T-cell (primary cell): ENCODE measurements around the gene ZNF598. TPM values are rescaled to one million over a fixed set of nuclear protein-coding genes. Genes with fewer than 3 reads are reported as not detected.
"Not testable (repeated sequence)": the region's sequence is repeated elsewhere in the genome, so short reads cannot be mapped to it uniquely, and the experiment has no call there.

Experiments
- ATAC-seq, 4 experiments: fragments of 200-7000 bp in 3 of 4; fragments of 150-1000 bp in 1 of 4; cut with Tn5 transposase; replicated peaks in 1 of 4; 1 replicate in 3 of 4; 2 replicates in 1 of 4; pipeline ENCODE4 v1.10.0; 2021; ENCODE audit warnings: moderate library complexity in 3 of 4, mild to moderate bottlenecking in 2 of 4, moderate number of reproducible peaks in 1 of 4
- CTCF ChIA-PET, 2 donors: fragments of 300-600 bp; sonication (Branson Sonifier 250); formaldehyde crosslinking; loops; one replicate each; lab custom pipeline; 2022; ENCODE audit warnings: antibody characterized with exemption in 2 of 2; lab: Charles Lee
- POLR2A ChIA-PET, 2 donors: fragments of 300-600 bp; sonication (Branson Sonifier 250); formaldehyde crosslinking; loops; one replicate each; lab custom pipeline; 2022; ENCODE audit warnings: antibody characterized with exemption in 2 of 2; lab: Charles Lee
- DNase-seq, 35 experiments: peaks; one replicate each; pipeline versions ENCODE4 v3.0.0 to v3.0.0-alpha.2; 2013 to 2023
- H3K27ac ChIP-seq: one replicate; pipeline ENCODE4 v1.5.1; 2013; ENCODE audit warnings: low read length
- H3K27me3 ChIP-seq, 2 experiments: replicated peaks in 1 of 2; 1 replicate in 1 of 2; 2 replicates in 1 of 2; pipeline versions ENCODE4 v1.6.1 to v1.7.0; 2013; ENCODE audit warnings: low read length in 1 of 2, mixed read lengths in 1 of 2; ENCODE audit not compliant: control insufficient read depth in 2 of 2, insufficient read depth in 2 of 2; ENCODE audit errors: extremely low read depth in 1 of 2
- H3K36me3 ChIP-seq, 2 donors: 1 replicate in 1 of 2; 2 replicates in 1 of 2; pipeline versions ENCODE4 v1.6.1 to v1.7.0; 2013; ENCODE audit warnings: low read length in 1 of 2; ENCODE audit not compliant: control insufficient read depth in 2 of 2, insufficient read depth in 1 of 2; ENCODE audit errors: extremely low read depth in 1 of 2
- H3K4me1 ChIP-seq, 2 experiments: 1 replicate in 1 of 2; 2 replicates in 1 of 2; pipeline versions ENCODE4 v1.6.1 to v1.7.0; 2013; ENCODE audit warnings: low read length in 2 of 2, mixed read lengths in 1 of 2; ENCODE audit not compliant: insufficient read depth in 2 of 2, control insufficient read depth in 1 of 2; ENCODE audit errors: extremely low read depth in 1 of 2
- H3K4me3 ChIP-seq, 2 donors: 1 replicate in 1 of 2; 2 replicates in 1 of 2; pipeline versions ENCODE4 v1.5.1 to v1.7.0; 2013; ENCODE audit warnings: mild to moderate bottlenecking in 2 of 2, low read length in 1 of 2, moderate library complexity in 1 of 2; ENCODE audit not compliant: control insufficient read depth in 1 of 2; ENCODE audit errors: extremely low read depth in 1 of 2
- H3K9me3 ChIP-seq: 2 replicates; pipeline ENCODE4 v1.7.0; 2013
- H3K27ac Mint-ChIP-seq, 2 donors: one replicate each; pipeline ENCODE4 v1.8.0; 2020 to 2021; ENCODE audit warnings: mild to moderate bottlenecking in 2 of 2, mixed read lengths in 2 of 2
- H3K27me3 Mint-ChIP-seq, 2 donors: one replicate each; pipeline ENCODE4 v1.8.0; 2021 to 2022; ENCODE audit warnings: mixed read lengths in 2 of 2
- H3K36me3 Mint-ChIP-seq: one replicate; pipeline ENCODE4 v1.8.0; 2021; ENCODE audit warnings: mixed read lengths
- H3K4me1 Mint-ChIP-seq, 3 donors: one replicate each; pipeline ENCODE4 v1.8.0; 2020 to 2022; ENCODE audit warnings: mixed read lengths in 3 of 3, mild to moderate bottlenecking in 1 of 3
- H3K4me3 Mint-ChIP-seq, 3 donors: one replicate each; pipeline ENCODE4 v1.8.0; 2020 to 2022; ENCODE audit warnings: mild to moderate bottlenecking in 3 of 3, mixed read lengths in 3 of 3, moderate library complexity in 3 of 3
- H3K9me3 Mint-ChIP-seq, 3 donors: one replicate each; pipeline ENCODE4 v1.8.0; 2020 to 2022; ENCODE audit warnings: mixed read lengths in 3 of 3
- WGBS: methylation state at CpG from one replicate; pipeline ENCODE4 v1.1.5; 2013; ENCODE audit warnings: missing lambda C conversion rate; ENCODE audit not compliant: insufficient coverage; 5-methylcytosine and 5-hydroxymethylcytosine counted together
- total RNA-seq, 35 experiments: library from RNA in 6 of 35; stranded (reverse) in 6 of 35; fragments of 120-200 nt in 1 of 35; gene quantifications; one replicate each; pipeline versions ENCODE4 v1.2.1 to v1.2.4 and lab custom pipeline; 2013 to 2026

The ZNF598 gene
- total RNA-seq, 5 donors from 2014 or later (not counting 1 experiment from before 2014, with no cell fraction given) = 44.3 to 73.7 (median 68.8) TPM

DNA sequence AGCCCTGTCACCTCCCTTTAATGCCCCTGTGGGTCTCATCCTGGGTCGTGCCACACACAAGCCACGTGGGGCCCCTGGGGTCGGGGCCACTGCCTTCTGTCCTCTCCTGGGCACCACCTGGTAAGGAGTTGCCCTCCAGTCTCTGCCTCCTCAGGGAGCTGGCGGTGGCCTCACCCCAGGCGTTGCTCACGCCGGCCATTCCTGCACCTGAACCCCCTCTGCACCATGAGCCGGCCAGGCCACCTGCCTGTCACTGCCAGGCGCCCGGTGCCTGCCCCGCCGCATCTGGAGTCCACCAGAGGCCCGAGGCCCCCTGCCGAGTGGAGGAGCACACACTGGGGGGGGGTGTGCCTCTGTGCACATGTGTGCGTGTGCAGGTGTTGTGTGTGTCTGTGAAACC, 27.5 kb upstream of the ZNF598 start:
- no peaks in the 10 kb centered on the region for H3K36me3 ChIP-seq
- WGBS = 86% methylated on average over 9 of the region's 15 CpGs
- ATAC-seq (no peak), DNase-seq (no peak)
- Mint-ChIP-seq H3K4me3 (no peak overlapping the region), H3K36me3 (no peaks in the 10 kb centered on the region), H3K27me3 (no peaks in the 10 kb centered on the region), H3K9me3 (no peaks in the 10 kb centered on the region), H3K4me1 (peaks cover 0 to 2% (median 0%) of the 10 kb centered on the region in 3 donors), H3K27ac (no peak overlapping the region)
- ChIA-PET CTCF (no interaction called here), POLR2A (no interaction called here)
- no peak overlapping the region for H3K4me3 ChIP-seq
- H3K4me1 ChIP-seq = peaks cover 0 to 8% of the 10 kb centered on the region in 2 experiments
- H3K9me3 ChIP-seq = no peaks in the 10 kb centered on the region
- peaks cover 0 to 4% of the 10 kb centered on the region in 2 experiments for H3K27me3 ChIP-seq
- H3K27ac ChIP-seq = no peak overlapping the region

DNA sequence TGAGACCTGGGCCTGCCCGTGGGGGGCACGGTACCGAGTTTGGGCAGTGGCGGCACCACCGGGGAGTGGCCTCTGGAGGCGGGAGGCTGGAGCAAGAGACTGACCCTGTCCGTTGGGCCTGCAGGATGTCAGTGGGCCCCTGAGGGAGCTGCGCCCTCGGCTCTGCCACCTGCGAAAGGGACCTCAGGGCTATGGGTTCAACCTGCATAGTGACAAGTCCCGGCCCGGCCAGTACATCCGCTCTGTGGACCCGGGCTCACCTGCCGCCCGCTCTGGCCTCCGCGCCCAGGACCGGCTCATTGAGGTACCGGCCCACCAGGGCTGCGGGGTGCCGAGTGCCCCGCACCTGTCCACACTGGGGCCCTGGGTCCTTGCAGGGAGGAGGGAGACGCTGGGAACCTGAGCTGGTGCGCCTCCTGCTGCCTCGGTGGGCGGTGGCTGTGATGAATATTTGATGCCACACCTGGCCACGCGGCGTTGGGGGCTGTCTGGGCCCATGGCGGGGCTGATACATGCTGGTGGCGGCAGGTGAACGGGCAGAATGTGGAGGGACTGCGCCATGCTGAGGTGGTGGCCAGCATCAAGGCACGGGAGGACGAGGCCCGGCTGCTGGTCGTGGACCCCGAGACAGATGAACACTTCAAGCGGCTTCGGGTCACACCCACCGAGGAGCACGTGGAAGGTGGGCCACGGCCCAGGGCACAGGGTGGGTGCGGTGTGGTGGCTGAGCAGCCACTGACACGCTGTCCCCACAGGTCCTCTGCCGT, 26.8 kb upstream of the ZNF598 start:
- no peaks in the 10 kb centered on the region for H3K9me3 ChIP-seq

DNA sequence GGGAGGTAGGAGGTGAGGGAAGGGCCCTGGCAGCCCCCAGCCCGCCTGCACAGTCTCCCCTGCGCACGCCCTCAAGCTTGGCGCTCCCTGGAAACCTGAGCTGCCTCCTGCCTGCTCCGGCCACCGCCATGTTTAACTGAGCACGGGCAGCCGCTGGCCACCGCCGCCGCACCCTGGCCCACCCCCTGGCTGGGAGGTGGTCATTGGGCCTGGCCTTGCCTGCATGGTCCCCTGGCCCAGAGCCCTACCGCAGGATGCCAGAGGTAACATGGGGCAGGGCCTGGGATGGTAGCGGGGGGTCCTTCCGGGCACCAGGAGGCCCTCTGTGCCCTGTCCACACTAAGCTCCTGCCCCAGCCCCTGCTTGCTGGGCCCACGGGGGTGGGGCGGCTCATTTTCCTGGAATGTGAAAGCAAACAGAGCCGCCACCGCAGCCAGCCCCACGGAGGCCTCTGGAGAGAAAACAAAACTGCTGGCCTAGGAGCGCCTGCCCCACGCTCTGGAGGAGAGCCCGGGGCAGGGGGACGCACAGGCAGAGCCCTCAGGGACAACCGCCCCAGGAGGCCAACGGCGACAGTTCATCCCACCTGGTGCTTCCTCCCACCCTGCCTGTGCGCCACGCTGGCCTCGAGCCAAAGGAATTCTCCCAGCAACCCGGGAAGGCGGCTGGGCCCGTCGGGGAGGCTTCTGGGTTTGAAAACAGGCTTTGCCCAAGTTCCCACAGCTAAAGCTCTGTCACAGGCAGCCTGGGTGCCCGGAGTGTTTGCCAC, 26.0 kb upstream of the ZNF598 start:
- no peaks in the 10 kb centered on the region for H3K27me3 Mint-ChIP-seq
- 90% methylated on average over 34 of the region's 34 CpGs for WGBS
- H3K4me3 ChIP-seq = no peak overlapping the region
- no peaks in the 10 kb centered on the region for H3K9me3 Mint-ChIP-seq
- no peak overlapping the region for H3K27ac ChIP-seq
- no peaks in the 10 kb centered on the region for H3K9me3 ChIP-seq
- ChIA-PET CTCF (no interaction called here), POLR2A (interaction anchor here in 1 of 2 donors (0.6 kb wide), 1 partner anchor 1586 kb away, joined by 3 read pairs; no protein-coding TSS in a partner anchor)
- peaks cover 0 to 8% of the 10 kb centered on the region in 2 experiments for H3K4me1 ChIP-seq
- DNase-seq (no peak), ATAC-seq (no peak)
- H3K27me3 ChIP-seq = peaks cover 0 to 10% of the 10 kb centered on the region in 2 experiments
- no peaks in the 10 kb centered on the region for H3K36me3 Mint-ChIP-seq
- H3K4me1 Mint-ChIP-seq = peaks cover 0 to 2% (median 0%) of the 10 kb centered on the region in 3 donors
- no peak overlapping the region for H3K4me3 Mint-ChIP-seq
- H3K36me3 ChIP-seq = no peaks in the 10 kb centered on the region
- H3K27ac Mint-ChIP-seq = no peak overlapping the region

More for the DNA sequence above, 26.8 kb upstream of the ZNF598 start:
- no peak overlapping the region for H3K27ac ChIP-seq
- no peak overlapping the region for H3K4me3 ChIP-seq
- H3K9me3 Mint-ChIP-seq = no peaks in the 10 kb centered on the region
- DNase-seq (no peak), ATAC-seq (no peak)
- WGBS = 95% methylated on average over 46 of the region's 47 CpGs
- no peak overlapping the region for H3K4me3 Mint-ChIP-seq
- no peaks in the 10 kb centered on the region for H3K36me3 ChIP-seq
- POLR2A ChIA-PET = no interaction called here
- peaks cover 0 to 8% of the 10 kb centered on the region in 2 experiments for H3K4me1 ChIP-seq
- H3K27me3 Mint-ChIP-seq = no peaks in the 10 kb centered on the region
- CTCF ChIA-PET = no interaction called here
- peaks cover 0 to 5% of the 10 kb centered on the region in 2 experiments for H3K27me3 ChIP-seq
- no peaks in the 10 kb centered on the region for H3K36me3 Mint-ChIP-seq
- peaks cover 0 to 2% (median 0%) of the 10 kb centered on the region in 3 donors for H3K4me1 Mint-ChIP-seq
- H3K27ac Mint-ChIP-seq = no peak overlapping the region

DNA sequence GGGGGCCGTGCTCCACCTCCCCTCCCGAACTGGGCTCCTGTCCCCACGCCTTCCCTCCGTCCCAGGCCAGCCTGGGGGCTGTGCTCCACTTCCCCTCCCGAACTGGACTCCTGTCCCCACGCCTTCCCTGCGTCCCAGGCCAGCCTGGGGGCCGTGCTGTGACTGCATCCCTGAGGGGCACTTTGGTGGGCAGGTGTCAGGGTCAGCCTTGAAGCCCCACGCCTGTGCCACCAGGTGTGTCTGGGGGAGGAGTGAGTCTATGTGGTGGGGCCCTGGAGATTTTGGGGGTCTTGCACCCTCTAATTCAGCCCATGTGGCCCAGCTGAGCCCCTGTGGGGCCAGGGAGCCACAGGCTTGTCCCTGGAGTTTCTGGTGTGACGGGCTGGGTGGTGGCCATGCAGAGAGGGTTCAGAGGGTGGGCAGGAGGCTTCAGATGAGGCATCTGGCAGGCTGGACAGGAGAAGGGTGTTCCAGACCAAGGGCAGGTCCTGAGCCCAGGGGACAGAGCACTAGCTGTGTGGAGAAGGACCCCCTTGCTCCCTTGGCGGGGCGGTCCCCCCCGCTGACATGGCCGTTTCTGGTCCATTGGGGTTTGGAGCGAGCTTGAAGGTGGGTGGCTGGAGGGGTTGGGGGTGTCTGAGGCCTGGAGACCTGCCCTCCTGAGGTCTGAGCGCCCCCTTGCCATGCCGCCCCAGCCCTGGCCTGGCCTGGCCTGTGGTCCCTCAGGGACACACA, 25.2 kb upstream of the ZNF598 start:
- DNase-seq = no peak
- CTCF ChIA-PET = no interaction called here
- Histone ChIP-seq H3K9me3 (no peaks in the 10 kb centered on the region), H3K27me3 (peaks cover 0 to 10% of the 10 kb centered on the region in 2 experiments), H3K36me3 (no peaks in the 10 kb centered on the region), H3K27ac (no peak overlapping the region), H3K4me1 (peaks cover 0 to 8% of the 10 kb centered on the region in 2 experiments), H3K4me3 (no peak overlapping the region)
- no peaks in the 10 kb centered on the region for H3K27me3 Mint-ChIP-seq
- H3K36me3 Mint-ChIP-seq = no peaks in the 10 kb centered on the region
- POLR2A ChIA-PET = interaction anchor here in 1 of 2 donors (0.6 kb wide), 1 partner anchor 1585 kb away, joined by 3 read pairs; no protein-coding TSS in a partner anchor
- 89% methylated on average over 9 of the region's 17 CpGs for WGBS
- no peaks in the 10 kb centered on the region for H3K9me3 Mint-ChIP-seq
- H3K27ac Mint-ChIP-seq = no peak overlapping the region
- no peak for ATAC-seq
- peaks cover 0 to 2% (median 0%) of the 10 kb centered on the region in 3 donors for H3K4me1 Mint-ChIP-seq
- no peak overlapping the region for H3K4me3 Mint-ChIP-seq

DNA sequence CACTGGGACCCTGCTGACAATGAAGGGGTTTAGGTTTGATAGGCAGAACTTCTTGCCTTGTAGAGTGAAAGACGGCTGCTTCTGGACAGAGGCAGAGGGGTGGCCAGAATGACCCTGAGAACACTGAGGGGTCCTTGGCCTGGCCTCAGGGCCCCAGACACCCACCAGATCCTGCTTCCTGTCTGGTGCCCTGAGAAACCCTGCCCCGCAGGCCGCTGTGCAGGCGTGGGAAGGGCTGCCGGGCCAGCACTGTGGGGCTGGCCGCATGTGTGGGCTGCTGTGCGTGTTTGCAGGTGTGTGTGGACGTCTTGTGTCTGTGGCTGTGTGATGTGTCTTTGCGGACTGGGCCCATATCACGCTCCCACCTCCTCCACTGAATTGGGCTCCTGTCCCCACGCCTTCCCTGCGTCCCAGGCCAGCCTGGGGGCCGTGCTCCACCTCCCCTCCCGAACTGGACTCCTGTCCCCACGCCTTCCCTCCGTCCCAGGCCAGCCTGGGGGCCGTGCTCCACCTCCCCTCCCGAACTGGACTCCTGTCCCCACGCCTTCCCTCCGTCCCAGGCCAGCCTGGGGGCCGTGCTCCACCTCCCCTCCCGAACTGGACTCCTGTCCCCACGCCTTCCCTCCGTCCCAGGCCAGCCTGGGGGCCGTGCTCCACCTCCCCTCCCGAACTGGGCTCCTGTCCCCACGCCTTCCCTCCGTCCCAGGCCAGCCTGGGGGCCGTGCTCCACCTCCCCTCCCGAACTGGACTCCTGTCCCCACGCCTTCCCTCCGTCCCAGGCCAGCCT, 24.5 kb upstream of the ZNF598 start:
- H3K27me3 Mint-ChIP-seq, H3K9me3 ChIP-seq, H3K4me1 Mint-ChIP-seq, ATAC-seq, H3K36me3 ChIP-seq, H3K4me3 ChIP-seq, DNase-seq, H3K36me3 Mint-ChIP-seq, CTCF ChIA-PET, H3K27ac Mint-ChIP-seq, H3K9me3 Mint-ChIP-seq, H3K27me3 ChIP-seq, H3K4me1 ChIP-seq, H3K4me3 Mint-ChIP-seq, POLR2A ChIA-PET, H3K27ac ChIP-seq: not testable (repeated sequence)
- WGBS = 78% methylated on average over 6 of the region's 32 CpGs
